HG03469 (cell line): ENCODE results near the gene KCNK3.

Experiments
- ATAC-seq: cut with Tn5 transposase; IDR thresholded peaks from one replicate; pipeline ENCODE4 v1.9.1; 2021; ENCODE audit warnings: mild to moderate bottlenecking, moderate library complexity, moderate number of reproducible peaks; ENCODE audit not compliant: unreplicated experiment

Gene KCNK3

GRCh38 chr2:26711457-26712161 is 19.1 kb downstream of the KCNK3 start:
- no peak for ATAC-seq

DNA sequence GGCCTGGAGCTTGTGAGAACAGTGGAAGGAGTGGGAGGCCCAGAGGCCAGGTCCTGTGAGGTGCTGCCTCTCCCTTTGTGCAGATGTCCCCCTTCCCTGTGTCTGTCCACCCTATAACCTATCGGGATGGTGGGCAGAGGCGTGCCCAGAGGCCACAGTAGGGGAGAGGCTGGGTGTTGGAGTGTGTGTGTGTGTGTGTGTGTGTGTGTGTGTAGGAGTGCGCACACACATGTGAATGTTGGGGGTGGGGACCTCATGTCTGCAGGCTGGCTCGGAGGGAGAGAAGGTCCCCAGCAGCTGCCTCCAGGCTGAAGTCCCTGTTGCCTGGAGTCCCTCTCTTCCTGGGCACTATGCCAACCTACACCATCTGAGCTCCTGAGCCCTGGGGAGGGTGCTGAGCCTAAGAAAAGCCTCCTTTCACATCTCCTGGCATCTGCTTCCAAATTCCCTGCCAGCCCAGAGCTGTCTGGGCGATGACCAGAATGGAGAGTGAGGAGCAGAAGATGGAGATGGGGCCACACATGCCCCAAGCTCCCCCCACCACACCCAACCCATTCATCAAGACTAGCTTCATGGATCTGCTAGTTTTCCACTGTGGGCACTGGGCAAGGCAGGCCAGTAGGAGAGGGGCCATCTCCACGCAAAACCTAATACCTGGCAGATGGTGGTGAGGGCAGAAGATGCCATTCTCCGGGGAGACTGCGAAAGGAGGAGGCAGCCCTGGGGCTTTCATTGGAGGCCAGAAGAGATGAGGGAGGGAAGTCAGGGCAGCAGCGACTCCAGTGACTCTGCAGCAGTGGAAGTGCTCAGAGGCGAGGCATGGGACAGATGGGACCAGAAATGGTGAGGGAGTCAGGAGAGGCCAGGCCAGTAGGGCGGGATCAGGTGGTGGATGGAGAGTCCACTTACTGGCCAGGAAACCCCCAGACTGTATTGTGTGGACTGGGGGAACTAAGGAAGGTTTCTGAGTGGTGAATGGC is 20.3 kb downstream of the KCNK3 start:
- no peak for ATAC-seq

DNA sequence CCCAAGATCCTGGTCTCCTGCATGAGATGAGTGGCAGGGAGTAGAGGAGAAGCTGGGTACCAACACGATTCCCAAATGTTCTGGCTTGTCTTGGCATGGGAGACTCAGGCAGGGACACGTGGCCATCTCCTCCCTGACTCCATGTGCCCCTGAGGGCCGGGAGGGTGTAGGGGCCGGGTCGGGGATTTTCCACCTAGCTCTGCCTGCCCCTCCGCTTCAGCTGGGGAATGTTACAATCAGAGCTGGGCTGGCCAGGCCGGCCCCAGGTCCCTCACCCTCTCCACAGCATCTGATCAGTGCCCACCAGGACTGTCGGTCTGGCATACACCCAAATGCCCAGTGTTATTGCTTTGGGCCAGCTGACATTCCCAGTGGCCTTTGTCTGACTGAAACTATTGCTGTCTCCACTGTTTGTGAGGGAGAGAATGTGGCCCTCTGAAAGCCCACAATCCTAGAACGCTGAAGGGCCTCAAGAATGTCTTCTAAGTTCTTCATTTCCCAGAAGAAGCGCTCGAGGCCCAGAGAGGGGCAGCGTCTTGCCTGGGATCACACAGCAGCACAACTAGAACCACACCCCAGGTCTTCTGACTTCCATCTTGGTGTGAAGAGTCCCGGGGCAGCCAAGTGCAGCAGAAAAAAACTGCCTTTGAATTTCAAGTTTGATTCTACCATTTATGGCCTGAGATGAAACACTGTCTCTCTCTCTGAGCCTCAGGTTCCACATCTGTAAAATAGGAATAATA is 23.2 kb downstream of the KCNK3 start:
- ATAC-seq = no peak

GRCh38 chr2:26716340-26716739 is 23.8 kb downstream of the KCNK3 start:
- no peak for ATAC-seq

- no peak for ATAC-seq
Measured at GRCh38 chr2:26716769-26717168, 24.2 kb downstream of the KCNK3 start.

DNA sequence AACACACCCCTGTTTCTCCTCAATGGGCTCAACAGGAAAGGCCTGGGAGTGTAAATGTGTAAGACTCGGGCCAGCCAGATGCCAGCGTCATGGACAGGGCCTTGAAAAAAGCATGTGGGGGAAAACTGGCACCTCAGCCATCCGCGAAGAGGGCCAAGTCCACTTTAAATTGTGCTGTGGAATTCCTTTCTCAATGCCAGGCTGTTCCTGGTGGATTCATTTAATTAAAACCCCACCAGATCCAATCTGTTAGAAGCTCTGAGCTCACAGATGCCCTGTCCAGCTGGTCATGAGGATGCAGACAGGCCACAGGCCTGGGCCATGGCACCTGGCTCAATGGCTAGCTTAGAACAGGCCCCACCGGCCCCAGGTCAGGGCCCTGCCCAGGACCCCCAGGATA is 24.8 kb downstream of the KCNK3 start:
- no peak for ATAC-seq

DNA sequence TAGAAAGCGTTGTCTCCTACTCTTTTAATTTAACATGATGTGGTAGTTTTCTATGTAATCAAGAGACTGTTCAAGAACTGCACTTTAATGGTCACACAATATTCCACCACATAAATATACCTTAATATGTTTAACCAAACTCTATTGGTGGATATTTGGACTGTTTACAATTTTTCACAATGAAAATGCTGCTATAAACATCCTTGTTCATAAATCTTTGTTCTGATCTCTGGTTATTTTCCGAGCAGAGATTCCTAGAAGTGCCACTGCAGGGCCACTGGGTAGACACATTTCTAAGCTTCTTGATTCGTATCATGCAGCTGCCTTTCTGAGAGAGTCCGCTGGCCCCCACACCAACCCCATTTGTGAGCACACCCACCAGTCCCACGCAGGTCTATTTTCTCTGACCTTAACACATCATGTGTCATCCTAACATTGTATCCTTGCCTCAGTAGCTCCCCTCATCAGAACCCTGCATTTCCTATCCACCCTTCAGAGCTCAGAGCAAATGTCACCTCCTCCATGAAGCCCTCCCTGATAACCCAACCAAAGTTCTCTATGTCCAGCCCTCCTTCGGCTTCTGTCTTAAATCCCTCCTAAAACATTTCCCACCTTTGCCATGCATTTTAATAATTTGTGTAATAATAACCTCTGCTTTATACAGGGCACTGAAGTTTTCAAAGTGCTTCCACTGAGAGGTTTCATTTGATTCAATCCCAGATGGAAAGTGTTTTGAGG is 26.6 kb downstream of the KCNK3 start:
- no peak for ATAC-seq

- no peak for ATAC-seq
Measured at GRCh38 chr2:26720322-26721114, 28.0 kb downstream of the KCNK3 start.

GRCh38 chr2:26721115-26722032 is 28.9 kb downstream of the KCNK3 start:
- ATAC-seq = no peak

DNA sequence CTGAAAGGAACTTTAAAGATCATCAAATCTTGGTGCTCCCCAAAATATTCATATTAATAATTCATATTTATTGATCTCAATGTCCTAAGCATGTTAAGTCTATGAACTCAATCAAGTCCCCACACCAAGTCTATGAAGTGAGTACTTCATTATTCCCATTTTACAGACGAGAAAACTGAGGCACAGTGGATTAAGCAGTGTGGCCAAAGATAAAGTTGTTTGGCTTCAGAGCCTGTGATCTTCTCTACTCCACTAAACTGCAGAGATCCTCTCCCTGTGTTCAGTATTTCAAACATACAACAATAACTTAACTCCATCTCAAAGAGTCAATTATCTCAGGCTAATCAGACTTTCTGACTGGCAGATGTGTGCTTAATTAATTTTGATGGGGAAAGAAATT is 29.8 kb downstream of the KCNK3 start:
- ATAC-seq = no peak

- no peak for ATAC-seq
Measured at GRCh38 chr2:26722911-26723310, 30.4 kb downstream of the KCNK3 start.

- no peak for ATAC-seq
Measured at GRCh38 chr2:26723475-26723874, 31.0 kb downstream of the KCNK3 start.

DNA sequence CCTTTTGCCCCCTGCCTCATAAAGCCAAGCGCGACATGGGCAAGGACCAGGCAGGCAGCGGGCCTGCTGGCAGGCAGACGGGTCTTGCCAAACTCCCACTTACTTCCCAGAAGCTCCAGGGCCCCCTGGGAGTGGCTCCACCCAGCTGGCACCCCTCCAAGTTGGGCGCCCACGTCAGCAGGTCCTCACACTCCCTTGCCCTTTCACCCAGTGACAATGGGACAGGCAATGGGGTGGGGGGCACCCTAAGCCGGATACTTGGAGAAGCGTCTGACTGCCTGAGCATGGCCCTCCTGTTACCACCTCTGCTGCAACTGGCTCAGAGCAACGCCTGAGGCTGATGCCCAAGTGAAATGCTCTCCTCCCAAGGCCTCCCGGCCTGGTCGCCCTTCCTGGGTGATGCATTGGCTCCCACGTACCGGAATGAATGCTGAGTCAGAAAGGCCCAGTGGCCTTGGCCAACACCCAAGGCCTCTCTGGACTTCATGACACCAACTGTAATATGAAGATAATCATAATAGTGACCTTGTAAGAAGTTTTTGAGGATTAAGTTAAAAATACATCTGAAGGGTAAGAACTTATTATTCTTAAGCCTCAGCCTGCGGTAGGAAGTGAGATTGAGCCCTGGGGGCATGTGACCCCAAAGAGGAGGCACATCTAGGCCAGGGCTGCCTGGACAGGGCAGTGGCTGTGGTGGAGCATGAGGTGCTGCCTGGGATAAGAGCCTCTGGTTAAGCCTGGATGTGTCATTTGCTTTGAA is 31.6 kb downstream of the KCNK3 start:
- no peak for ATAC-seq

- ATAC-seq = no peak
Measured at GRCh38 chr2:26724784-26725520, 32.4 kb downstream of the KCNK3 start.

DNA sequence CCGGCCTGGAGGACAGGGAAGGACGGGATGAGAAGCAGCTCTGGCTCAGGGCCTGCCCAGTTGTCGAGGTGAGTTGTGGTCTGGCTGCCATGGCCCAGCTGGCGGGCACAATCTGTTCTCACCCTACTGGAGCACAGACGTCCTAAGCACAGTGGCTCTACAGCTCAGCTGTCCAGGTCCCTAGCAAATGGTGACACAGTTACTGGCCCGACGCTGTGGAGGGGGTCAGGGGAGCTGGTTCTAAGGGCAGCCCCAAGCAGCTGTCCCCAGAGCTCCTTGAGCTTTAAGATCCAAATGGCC is 32.9 kb downstream of the KCNK3 start:
- no peak for ATAC-seq

DNA sequence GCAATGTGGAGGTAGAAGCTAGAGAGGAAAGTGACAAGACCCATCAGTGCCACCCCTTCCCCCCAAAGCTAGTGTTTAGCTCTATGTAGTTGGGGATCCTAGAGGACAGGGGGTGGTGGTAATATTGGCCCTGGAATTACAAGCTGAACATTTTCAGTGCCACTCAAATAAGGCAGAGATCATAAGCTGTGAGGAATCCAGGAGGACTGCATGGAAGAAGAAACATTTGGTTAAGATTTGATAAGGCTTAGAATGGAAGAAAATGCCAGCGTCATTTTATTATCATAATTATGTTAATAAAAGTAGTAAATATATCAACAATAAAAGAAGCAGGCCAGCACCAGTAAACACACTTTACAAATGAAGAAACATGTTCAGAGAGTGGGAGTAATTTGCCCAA is 33.7 kb downstream of the KCNK3 start:
- no peak for ATAC-seq
